GM19239 (cell line): Measurements from ENCODE around the gene GPR143.

ENCODE experiments used
- DNase-seq: peaks from one replicate; pipeline ENCODE4 v3.0.0; 2011; ENCODE audit warnings: low spot score; ENCODE audit not compliant: insufficient read length
- FAIRE-seq: peaks from 2 replicates; lab custom pipeline; 2011; peaks lifted over from hg19 to GRCh38; lab: Jason Lieb, UNC

GPR143 gene

DNA sequence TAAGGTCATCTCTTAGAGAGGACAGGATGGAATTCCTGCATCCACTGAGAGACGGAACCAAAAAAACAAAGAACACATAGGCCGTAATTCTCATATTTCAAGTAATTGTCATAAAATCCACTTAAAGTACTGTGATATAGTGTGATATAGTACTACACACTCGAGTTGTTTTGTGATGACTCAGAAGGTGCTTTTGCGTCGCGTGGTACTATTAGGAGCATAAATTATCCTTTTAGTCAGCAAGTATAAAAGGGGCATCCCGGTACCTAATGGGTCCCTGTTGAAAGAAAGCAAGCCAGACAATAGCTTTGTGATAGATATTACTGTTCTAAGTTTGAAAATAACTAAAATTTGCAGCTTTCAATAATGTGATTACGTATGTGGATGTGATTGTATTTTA is 55.3 kb downstream of the GPR143 start:
- FAIRE-seq, result no peak
- no peak for DNase-seq

GRCh38 chrX:9708923-9709553 is 56.6 kb downstream of the GPR143 start:
- FAIRE-seq, result peak; percentile 92
- peak; percentile 63 for DNase-seq

GRCh38 chrX:9708086-9708485 is 57.6 kb downstream of the GPR143 start:
- no peak for DNase-seq
- no peak for FAIRE-seq

GRCh38 chrX:9707306-9708033 is 58.2 kb downstream of the GPR143 start:
- FAIRE-seq (no peak), DNase-seq (no peak)

DNA sequence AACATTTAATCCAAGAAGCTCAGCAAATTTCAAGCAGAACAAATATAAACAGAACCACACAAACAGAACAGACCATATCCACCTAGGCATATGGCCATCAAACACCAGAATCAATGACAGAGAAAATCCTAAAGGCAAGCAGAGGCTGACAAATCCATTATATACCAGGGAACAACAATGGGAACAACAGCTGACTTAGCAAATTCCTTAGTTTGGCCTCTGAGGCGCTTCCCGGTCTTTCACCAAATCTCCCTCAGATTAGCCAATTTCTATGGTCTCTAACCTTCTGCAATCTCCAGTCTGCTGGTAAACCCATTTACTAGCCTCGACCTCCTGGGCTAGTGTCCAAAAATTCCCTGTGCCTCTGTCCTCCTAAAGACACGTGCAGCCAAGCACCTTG is 59.2 kb downstream of the GPR143 start:
- FAIRE-seq (no peak), DNase-seq (no peak)

DNA sequence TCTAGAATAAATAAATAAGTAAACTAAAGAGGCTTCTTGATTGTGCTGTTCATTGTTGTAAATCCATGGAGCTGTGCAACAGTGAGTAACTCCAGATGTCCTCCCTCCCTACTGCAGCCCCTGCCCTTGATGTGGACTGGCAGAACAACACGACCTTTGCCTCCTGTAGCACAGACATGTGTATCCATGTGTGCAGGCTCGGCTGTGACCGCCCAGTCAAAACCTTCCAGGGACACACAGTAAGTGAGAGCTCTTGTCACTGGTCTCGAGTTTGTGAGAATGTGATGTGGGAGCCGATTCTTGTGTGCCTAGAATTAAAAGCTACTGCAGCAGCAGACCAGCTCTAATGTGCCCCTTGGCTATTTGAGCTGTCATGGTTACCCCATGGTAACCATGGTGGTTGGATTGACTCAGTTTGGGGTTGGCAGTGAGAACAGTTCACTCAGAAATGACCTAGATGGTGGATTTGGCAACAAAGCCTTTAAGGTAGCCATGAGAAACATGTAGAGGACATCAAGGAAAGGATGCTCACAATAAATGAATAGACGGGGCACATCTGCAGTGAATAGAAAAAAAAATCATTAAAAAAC is 60.7 kb downstream of the GPR143 start:
- DNase-seq, result no peak
- no peak for FAIRE-seq

GRCh38 chrX:9703406-9703805 is 62.2 kb downstream of the GPR143 start:
- FAIRE-seq, result no peak
- DNase-seq, result no peak

DNA sequence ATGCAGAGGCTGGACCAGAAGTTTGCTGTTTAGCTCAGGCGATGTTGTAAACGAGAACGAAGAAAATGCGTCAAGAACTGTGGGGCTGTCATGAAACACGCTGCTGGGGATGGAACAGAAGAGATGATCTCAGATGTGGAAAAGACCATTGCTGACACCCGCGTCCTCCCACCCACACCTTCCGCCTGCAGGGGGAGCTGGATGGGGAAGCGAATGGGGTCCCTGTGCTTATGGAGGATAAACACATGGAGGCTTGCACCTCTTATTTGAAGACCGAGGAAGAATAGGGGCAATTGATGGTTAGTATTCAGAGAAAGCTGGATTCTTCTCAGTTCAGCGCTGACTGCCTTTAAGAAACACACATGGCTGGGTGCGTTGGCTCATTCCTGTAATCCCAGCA is 63.9 kb downstream of the GPR143 start:
- DNase-seq, result no peak
- no peak for FAIRE-seq

DNA sequence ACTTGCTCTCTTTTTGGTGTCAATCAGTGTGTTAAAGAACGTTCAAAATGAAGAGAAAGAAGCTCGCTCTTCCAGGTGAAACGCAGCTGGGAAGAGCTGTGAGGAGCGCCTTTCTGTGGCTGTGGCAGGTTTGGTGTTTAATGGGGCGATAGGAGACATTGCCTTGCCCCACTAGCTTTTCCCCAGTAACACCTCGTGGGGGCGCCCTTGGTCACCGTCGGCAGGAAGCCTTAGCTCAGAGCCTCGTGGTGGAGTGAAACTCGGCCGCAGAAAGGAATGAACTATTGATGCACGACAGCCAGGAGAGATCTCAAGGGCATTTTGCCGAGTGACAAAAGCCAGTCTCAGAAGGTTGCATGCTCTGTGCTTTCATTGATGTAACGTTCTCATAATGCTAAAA is 65.1 kb downstream of the GPR143 start:
- FAIRE-seq, result no peak

GRCh38 chrX:9698576-9698975 is 67.1 kb downstream of the GPR143 start:
- FAIRE-seq, result no peak
- no peak for DNase-seq

More for the DNA sequence above, 65.1 kb downstream of the GPR143 start:
- no peak for DNase-seq

DNA sequence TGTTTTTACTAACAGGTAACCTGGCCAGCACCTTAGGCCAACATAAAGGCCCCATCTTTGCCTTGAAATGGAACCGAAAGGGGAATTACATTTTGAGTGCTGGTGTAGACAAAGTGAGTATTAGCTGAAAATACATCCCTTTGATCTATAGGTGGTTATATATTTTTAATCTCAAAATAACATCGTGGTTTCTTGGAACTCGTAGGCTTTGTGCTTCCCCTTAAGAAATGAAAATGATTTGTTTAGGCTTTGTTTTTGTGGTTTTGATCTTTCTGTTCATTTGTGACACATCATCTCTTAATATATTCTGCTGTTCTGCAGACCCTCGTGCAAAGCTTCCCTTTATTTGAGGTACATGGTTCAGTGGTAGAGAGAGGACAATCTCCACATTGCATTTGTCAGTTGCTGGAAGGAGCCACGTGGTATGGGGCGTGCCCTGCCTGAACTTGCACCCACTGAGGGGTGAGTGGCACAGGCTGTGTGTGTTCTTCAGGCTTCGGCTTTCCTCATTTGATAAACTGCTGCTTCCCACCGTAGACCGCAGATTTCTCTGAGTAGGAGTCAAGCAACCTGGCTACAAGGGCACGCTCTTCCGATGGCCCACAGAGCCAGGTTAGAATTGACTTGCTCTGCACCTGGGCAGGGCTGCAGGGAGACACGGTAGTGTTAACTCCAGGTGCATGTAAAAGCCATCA is 72.2 kb downstream of the GPR143 start:
- DNase-seq, result no peak
- no peak for FAIRE-seq

GRCh38 chrX:9690046-9690445 is 75.6 kb downstream of the GPR143 start:
- no peak for FAIRE-seq

GRCh38 chrX:9688833-9689232 is 76.8 kb downstream of the GPR143 start:
- FAIRE-seq, result no peak
- no peak for DNase-seq

More at GRCh38 chrX:9690046-9690445, 75.6 kb downstream of the GPR143 start:
- no peak for DNase-seq

DNA sequence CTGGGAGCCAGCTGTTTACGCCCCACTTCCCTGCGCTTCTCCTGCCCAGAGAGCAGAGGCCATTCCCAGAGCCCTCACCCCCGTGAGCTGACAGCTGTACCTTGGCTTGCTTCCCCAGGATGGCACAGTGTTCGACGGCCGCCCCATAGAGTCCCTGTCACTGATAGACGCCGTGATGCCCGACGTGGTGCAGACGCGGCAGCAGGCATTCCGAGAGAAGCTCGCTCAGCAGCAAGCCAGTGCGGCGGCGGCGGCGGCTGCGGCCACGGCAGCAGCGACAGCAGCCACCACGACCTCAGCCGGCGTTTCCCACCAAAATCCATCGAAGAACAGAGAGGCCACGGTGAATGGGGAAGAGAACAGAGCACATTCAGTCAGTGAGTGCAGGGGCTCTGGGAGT is 77.7 kb downstream of the GPR143 start:
- no peak for FAIRE-seq
- DNase-seq, result no peak

GRCh38 chrX:9683350-9683749 is 82.3 kb downstream of the GPR143 start:
- no peak for FAIRE-seq
- DNase-seq, result no peak

GRCh38 chrX:9682861-9683260 is 82.8 kb downstream of the GPR143 start:
- no peak for DNase-seq
- FAIRE-seq, result no peak

DNA sequence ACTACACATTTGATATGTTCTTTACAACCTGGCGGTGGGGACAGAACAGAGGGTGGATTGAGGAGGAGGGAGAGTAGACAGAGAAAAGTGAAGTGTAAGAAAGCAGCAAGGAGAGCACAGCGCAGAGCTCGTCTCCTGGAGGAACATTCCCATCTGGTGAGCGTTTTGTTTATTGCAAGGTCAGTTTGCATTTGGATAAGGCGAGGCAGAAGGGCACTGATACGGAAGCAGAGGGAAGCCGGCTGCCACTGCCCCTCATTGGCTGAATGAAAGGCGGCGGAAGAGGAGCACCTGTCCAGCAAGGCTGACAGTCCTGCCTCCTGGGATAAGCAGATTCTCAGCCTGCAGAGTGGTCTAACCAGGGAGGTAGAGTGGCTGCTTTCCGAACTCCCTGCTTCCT is 83.2 kb downstream of the GPR143 start:
- DNase-seq, result no peak
- no peak for FAIRE-seq

DNA sequence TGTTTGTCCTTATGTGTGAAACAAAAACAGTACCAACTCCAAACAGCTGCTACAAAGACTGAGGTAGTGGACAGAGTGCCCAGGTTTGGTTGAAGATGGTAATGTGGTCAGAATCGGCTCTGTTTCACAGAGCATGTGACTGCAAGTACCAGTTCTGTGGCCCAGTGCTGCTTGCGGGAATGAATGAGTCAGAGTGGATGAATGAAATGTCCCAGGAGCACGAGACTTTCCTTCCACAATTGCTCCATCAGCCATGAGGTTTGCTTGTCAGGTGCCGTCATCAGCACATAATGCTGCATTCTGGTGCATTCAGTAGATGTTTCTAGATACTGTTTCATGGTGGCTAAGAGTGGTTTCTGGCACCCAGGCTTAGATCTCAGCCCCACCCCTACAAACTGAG is 84.2 kb downstream of the GPR143 start:
- no peak for FAIRE-seq
- DNase-seq, result no peak

DNA sequence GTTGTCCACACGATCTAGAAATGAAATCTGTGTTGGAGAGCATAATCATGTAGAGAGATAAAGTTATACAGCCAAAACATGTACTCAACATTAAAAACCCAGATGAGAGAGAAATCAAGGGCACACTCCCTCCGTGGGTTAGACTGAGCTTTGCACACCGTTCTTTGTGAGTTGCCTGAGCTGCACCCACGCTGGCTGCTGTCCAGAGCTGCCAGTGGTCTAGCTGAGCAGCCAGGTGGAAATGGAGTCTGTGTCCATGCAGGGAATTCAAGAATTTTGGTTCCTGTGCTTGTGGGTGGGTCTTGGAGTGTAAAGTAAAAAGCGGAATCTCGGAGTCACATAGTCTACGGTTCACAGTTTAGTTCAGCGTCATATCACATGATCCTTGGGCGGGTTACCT is 84.6 kb downstream of the GPR143 start:
- no peak for FAIRE-seq
- no peak for DNase-seq

DNA sequence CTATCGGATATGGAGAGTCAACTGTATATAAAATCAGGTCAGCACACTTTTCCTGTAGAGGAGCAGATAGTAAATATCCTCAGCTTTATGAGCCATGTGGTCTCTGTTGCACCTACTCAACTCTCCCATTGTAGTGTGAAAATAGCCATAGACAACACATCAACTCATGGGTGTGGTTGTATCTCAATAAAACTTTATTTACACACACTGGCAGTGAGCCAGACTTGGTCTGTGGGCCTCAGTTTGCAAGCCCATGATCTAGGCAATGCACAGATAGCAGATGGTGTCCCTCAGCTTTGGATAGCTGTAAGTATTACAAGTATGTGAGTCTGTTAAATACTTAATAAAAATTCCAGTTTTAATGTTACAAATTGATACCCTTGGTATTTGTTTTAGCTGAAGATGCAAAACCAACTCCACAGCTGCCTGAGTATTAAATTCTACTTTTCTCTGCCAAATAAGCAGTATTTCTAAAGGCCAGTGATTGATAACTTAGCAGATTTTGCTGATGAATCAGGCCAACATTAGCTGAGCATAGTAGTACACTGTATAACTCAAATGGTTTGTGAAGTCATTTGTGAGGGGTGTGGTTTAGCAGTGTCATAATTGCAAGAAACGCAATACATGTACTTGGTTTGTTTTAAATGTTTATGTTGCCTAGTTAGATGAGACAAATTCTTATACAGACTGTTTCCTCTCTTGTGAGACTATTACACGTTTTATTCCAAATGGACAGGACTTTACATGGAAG is 87.3 kb downstream of the GPR143 start:
- DNase-seq, result no peak
- no peak for FAIRE-seq
